Amniotic epithelial cell (primary cell): ENCODE data around the gene MRPL11.
A peak's percentile ranks its signal among the peaks of the same experiment; 100 is the strongest.
"Not testable (repeated sequence)": the region's sequence is repeated elsewhere in the genome, so short reads cannot be mapped to it uniquely, and the experiment has no call there.

Experiments
- DNase-seq: peaks from one replicate; pipeline ENCODE4 v3.0.0-alpha.2; 2010; ENCODE audit warnings: low read depth

The MRPL11 gene

GRCh38 chr11:66467034-66467659 lies 28.5 kb upstream of the MRPL11 start:
- peak; percentile 21 for DNase-seq

GRCh38 chr11:66466225-66467033 lies 27.8 kb upstream of the MRPL11 start, which contains the start of gene PELI3:
Gene PELI3 (plus strand): TSS chr11:66466905. CDS start chr11:66468129, 1,224 bp downstream.
- peak; percentile 84 for DNase-seq

GRCh38 chr11:66465373-66466224 lies 27.0 kb upstream of the MRPL11 start:
- no peak for DNase-seq

GRCh38 chr11:66464916-66465315 lies 26.3 kb upstream of the MRPL11 start:
- DNase-seq = no peak

- DNase-seq = not testable (repeated sequence)
Measured at GRCh38 chr11:66464116-66464515, 25.5 kb upstream of the MRPL11 start.

- DNase-seq = no peak
Measured at GRCh38 chr11:66462911-66463310, 24.3 kb upstream of the MRPL11 start.

- DNase-seq = no peak
Measured at GRCh38 chr11:66462010-66462409, 23.4 kb upstream of the MRPL11 start.

GRCh38 chr11:66459138-66459778 lies 20.6 kb upstream of the MRPL11 start:
- no peak for DNase-seq

GRCh38 chr11:66457826-66458225 lies 19.2 kb upstream of the MRPL11 start:
- no peak for DNase-seq

GRCh38 chr11:66454828-66455227 lies 16.2 kb upstream of the MRPL11 start:
- no peak for DNase-seq

GRCh38 chr11:66454247-66454646 lies 15.6 kb upstream of the MRPL11 start:
- DNase-seq = peak; percentile 29

GRCh38 chr11:66451663-66452062 lies 13.0 kb upstream of the MRPL11 start:
- no peak for DNase-seq

- no peak for DNase-seq
Measured at GRCh38 chr11:66450560-66450959, 11.9 kb upstream of the MRPL11 start.

GRCh38 chr11:66448523-66448922 lies 9.9 kb upstream of the MRPL11 start:
- no peak for DNase-seq

- no peak for DNase-seq
Measured at GRCh38 chr11:66447012-66447411, 8.4 kb upstream of the MRPL11 start.

- peak; percentile 87 for DNase-seq
Measured at GRCh38 chr11:66443602-66444001, 5.0 kb upstream of the MRPL11 start.

- not testable (repeated sequence) for DNase-seq
Measured at GRCh38 chr11:66440940-66441282, 2.3 kb upstream of the MRPL11 start.

GRCh38 chr11:66440101-66440939 lies 1.7 kb upstream of the MRPL11 start:
- not testable (repeated sequence) for DNase-seq

GRCh38 chr11:66437979-66438503 lies 607 bp downstream of the MRPL11 start:
- DNase-seq = no peak

- DNase-seq = no peak
Measured at GRCh38 chr11:66432597-66432996, 6.1 kb downstream of the MRPL11 start.

- DNase-seq = not testable (repeated sequence)
Measured at GRCh38 chr11:66431871-66432329, 6.7 kb downstream of the MRPL11 start.
